ENCODE results near the gene HOXD8. TPM values are rescaled to one million over a fixed set of nuclear protein-coding genes. Genes with fewer than 3 reads are reported as not detected.

The HOXD8 gene
- total RNA-seq, 1 donor from 2014 or later, result 18.0 TPM

- no peak for TF ChIP-seq CTCF (conservative IDR thresholded peaks at IDR 0.05; ENCODE audit: low read depth, low read length)
- no peak for DNase-seq (ENCODE audit: low read depth)
- peak within 1 kb of the TSS; percentile 66 for H3K4me3 ChIP-seq (ENCODE audit: low read depth, low read length)
Observed at GRCh38 chr2:176156807-176157498, 27.4 kb downstream of the HOXD8 start, which contains the start of gene HOXD3. Gene HOXD3 (plus strand): TSS chr2:176157307. CDS start chr2:176169115, 11,808 bp downstream.

GRCh38 chr2:176157499-176158185 lies 28.1 kb downstream of the HOXD8 start:
- peak overlapping the region; percentile 66 for H3K4me3 ChIP-seq (ENCODE audit: low read depth, low read length)
- DNase-seq (ENCODE audit: low read depth), result no peak
- TF ChIP-seq CTCF (conservative IDR thresholded peaks at IDR 0.05; ENCODE audit: low read depth, low read length), result no peak

GRCh38 chr2:176158186-176158591 lies 28.7 kb downstream of the HOXD8 start:
- peak overlapping the region; percentile 66 for H3K4me3 ChIP-seq (ENCODE audit: low read depth, low read length)
- TF ChIP-seq CTCF (conservative IDR thresholded peaks at IDR 0.05; ENCODE audit: low read depth, low read length), result no peak
- no peak for DNase-seq (ENCODE audit: low read depth)

GRCh38 chr2:176158855-176159662 lies 29.6 kb downstream of the HOXD8 start:
- H3K4me3 ChIP-seq (ENCODE audit: low read depth, low read length), result peak overlapping the region; percentile 40
- no peak for DNase-seq (ENCODE audit: low read depth)
- TF ChIP-seq CTCF (conservative IDR thresholded peaks at IDR 0.05; ENCODE audit: low read depth, low read length), result no peak

GRCh38 chr2:176159663-176160250 lies 30.3 kb downstream of the HOXD8 start:
- peak overlapping the region; percentile 40 for H3K4me3 ChIP-seq (ENCODE audit: low read depth, low read length)
- TF ChIP-seq CTCF (conservative IDR thresholded peaks at IDR 0.05; ENCODE audit: low read depth, low read length), result no peak
- DNase-seq (ENCODE audit: low read depth), result no peak

GRCh38 chr2:176160251-176160985 lies 30.9 kb downstream of the HOXD8 start:
- H3K4me3 ChIP-seq (ENCODE audit: low read depth, low read length), result peak overlapping the region; percentile 40
- no peak for TF ChIP-seq CTCF (conservative IDR thresholded peaks at IDR 0.05; ENCODE audit: low read depth, low read length)
- DNase-seq (ENCODE audit: low read depth), result no peak

Measured in epithelial cell of proximal tubule (primary cell).